Peyer's patch (tissue), 4 donors: ENCODE data around the gene PDXK. TPM values are rescaled to one million over a fixed set of nuclear protein-coding genes. Genes with fewer than 3 reads are reported as not detected.

Experiments
- DNase-seq, 3 donors: peaks; one replicate each; pipeline ENCODE4 v3.0.0-alpha.2; 2017 to 2019
- H3K27ac ChIP-seq, 4 donors: fragments of 200-600 bp; sonication (generic); one replicate each; pipeline ENCODE4 v1.5.1; 2016 to 2019
- H3K27me3 ChIP-seq, 2 donors: fragments of 200-600 bp; sonication (generic); one replicate each; pipeline ENCODE4 v1.5.1; 2019
- H3K36me3 ChIP-seq, 3 donors: fragments of 200-600 bp; sonication (generic); one replicate each; pipeline ENCODE4 v1.5.1; 2016 to 2019
- H3K4me1 ChIP-seq, 4 donors: fragments of 200-600 bp; sonication (generic); one replicate each; pipeline ENCODE4 v1.5.1; 2016 to 2019
- H3K4me3 ChIP-seq, 4 donors: fragments of 200-600 bp; sonication (generic); 1 replicate in 3 of 4; 2 replicates in 1 of 4; pipeline ENCODE4 v1.5.1; 2016 to 2019; ENCODE audit warnings: mild to moderate bottlenecking in 1 of 4
- H3K9me3 ChIP-seq, 4 donors: fragments of 200-600 bp; sonication (generic); one replicate each; pipeline ENCODE4 v1.5.1; 2016 to 2019; ENCODE audit warnings: mild to moderate bottlenecking in 1 of 4
- CTCF ChIP-seq, 6 experiments: fragments of 450-650 bp in 4 of 6; fragments of 200-600 bp in 2 of 6; sonication (generic) in 1 of 6; IDR thresholded peaks; one replicate each; pipeline ENCODE4 v1.5.1; 2017 to 2019; ENCODE audit warnings: antibody characterized with exemption in 6 of 6, mild to moderate bottlenecking in 3 of 6, moderate library complexity in 1 of 6
- POLR2A ChIP-seq, 2 donors: fragments of 450-650 bp; IDR thresholded peaks; one replicate each; pipeline ENCODE4 v1.5.1; 2017; ENCODE audit warnings: antibody characterized with exemption in 2 of 2, mild to moderate bottlenecking in 2 of 2, moderate library complexity in 2 of 2
- total RNA-seq, 4 donors: library from RNA; depleted of rRNA; stranded (reverse); fragments of >200 nt; gene quantifications; one replicate each; pipeline ENCODE4 v1.1.0, GENCODE V29; 2016

PDXK gene
- total RNA-seq, 4 donors from 2014 or later, result 83.3 to 206 (median 152) TPM

DNA sequence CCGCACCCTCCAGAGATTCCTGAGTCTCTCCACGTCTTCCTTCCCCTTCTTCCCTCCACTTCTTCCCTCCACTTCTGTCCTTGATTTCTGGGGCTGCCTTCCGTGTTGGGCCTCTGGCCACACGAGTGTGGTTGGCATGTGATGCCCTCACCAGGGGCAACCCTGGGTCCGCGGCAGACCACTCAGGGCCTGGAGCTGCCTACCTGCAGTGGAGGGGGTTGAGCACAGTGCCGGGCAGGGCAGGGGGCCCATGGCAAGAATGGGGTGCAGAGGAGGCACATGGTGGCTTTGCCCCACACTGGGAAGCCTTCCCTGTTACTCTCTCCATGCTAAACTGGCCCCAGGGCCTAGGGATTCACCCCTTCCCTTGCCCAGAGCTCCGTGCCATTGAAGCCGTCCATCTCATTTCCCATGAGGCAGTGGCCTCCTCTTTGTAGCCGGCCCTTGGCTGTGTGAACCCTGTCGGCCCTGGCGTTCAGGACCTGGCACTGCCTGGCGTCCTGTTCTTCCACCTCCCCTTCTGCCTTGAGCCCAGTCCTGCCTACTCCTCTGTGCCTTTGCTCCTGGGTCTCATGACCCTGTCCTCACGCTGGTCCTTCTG is 83.9 kb downstream of the PDXK start:
- no peaks in the 10 kb centered on the region for H3K9me3 ChIP-seq
- H3K27ac ChIP-seq, result no peak overlapping the region
- TF ChIP-seq POLR2A (IDR thresholded peaks at IDR 0.05) (no peak), CTCF (IDR thresholded peaks at IDR 0.05) (no peak)
- no peak overlapping the region for H3K4me3 ChIP-seq
- peaks cover 0 to 7% (median 2%) of the 10 kb centered on the region in 4 donors for H3K4me1 ChIP-seq
- H3K27me3 ChIP-seq, result no peaks in the 10 kb centered on the region
- peaks cover 0 to 56% (median 0%) of the 10 kb centered on the region in 3 donors for H3K36me3 ChIP-seq
- no peak for DNase-seq

GRCh38 chr21:43803558-43804300 is 84.8 kb downstream of the PDXK start:
- TF ChIP-seq CTCF (IDR thresholded peaks at IDR 0.05), result no peak
- TF ChIP-seq POLR2A (IDR thresholded peaks at IDR 0.05), result no peak
- H3K4me1 ChIP-seq, result peaks cover 0 to 7% (median 2%) of the 10 kb centered on the region in 4 donors
- no peak overlapping the region for H3K4me3 ChIP-seq
- DNase-seq, result no peak
- H3K9me3 ChIP-seq, result no peaks in the 10 kb centered on the region
- H3K27me3 ChIP-seq, result no peaks in the 10 kb centered on the region
- no peak overlapping the region for H3K27ac ChIP-seq
- H3K36me3 ChIP-seq, result peaks cover 0 to 47% (median 0%) of the 10 kb centered on the region in 3 donors

- peaks cover 0 to 7% (median 2%) of the 10 kb centered on the region in 4 donors for H3K4me1 ChIP-seq
- peaks cover 0 to 32% (median 0%) of the 10 kb centered on the region in 3 donors for H3K36me3 ChIP-seq
- TF ChIP-seq POLR2A (IDR thresholded peaks at IDR 0.05), result no peak
- TF ChIP-seq CTCF (IDR thresholded peaks at IDR 0.05), result no peak
- H3K27me3 ChIP-seq, result no peaks in the 10 kb centered on the region
- peak overlapping the region in 1 of 4 donors; percentile 68 for H3K27ac ChIP-seq
- DNase-seq, result peak in 2 of 3 donors; percentile 81 to 85
- no peak overlapping the region for H3K4me3 ChIP-seq
- H3K9me3 ChIP-seq, result no peaks in the 10 kb centered on the region
Measured at GRCh38 chr21:43805275-43805800, 86.4 kb downstream of the PDXK start.

DNA sequence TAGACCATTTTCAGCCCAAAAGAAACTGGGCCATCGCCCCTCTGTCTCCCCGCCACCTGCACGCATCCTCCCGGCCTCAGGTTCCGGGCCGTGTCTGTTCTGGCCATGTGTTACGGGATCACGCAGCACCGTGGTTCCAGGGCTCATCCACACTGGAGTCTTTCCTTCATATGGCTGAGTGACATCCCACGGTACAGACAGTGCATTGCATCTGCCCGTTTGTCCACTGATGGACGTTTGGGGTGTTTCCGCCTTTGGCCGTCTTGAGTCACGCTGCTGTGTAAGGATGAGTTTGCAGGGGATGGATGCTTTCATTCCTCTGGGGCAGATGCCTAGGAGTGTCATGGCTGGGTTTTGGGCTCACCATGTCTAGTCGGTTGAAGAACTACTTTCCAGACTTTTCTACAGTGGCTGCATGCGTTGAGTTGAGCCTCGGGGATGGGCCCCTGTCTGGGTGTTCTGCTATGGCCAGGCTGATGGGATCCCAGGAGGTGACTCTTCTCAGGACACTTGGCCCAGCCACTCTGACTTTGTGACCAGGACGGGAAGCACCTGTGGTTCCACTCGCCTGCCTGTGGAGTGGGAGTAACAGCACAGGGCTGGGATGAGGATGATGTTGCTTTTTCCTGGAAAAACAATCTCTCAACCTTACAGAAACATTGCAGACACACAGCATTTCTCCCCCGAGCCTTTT is 87.2 kb downstream of the PDXK start:
- Histone ChIP-seq H3K9me3 (no peaks in the 10 kb centered on the region), H3K27me3 (no peaks in the 10 kb centered on the region), H3K27ac (peak overlapping the region in 1 of 4 donors; percentile 31), H3K4me1 (peaks cover 0 to 11% (median 7%) of the 10 kb centered on the region in 4 donors), H3K36me3 (peaks cover 0 to 24% (median 0%) of the 10 kb centered on the region in 3 donors), H3K4me3 (no peak overlapping the region)
- no peak for DNase-seq
- TF ChIP-seq CTCF (IDR thresholded peaks at IDR 0.05), result no peak
- TF ChIP-seq POLR2A (IDR thresholded peaks at IDR 0.05), result no peak

GRCh38 chr21:43808367-43808766 is 89.4 kb downstream of the PDXK start:
- no peak for DNase-seq
- no peaks in the 10 kb centered on the region for H3K27me3 ChIP-seq
- H3K4me3 ChIP-seq, result no peak overlapping the region
- peaks cover 0 to 5% (median 0%) of the 10 kb centered on the region in 3 donors for H3K36me3 ChIP-seq
- peaks cover 0 to 21% (median 11%) of the 10 kb centered on the region in 4 donors for H3K4me1 ChIP-seq
- H3K9me3 ChIP-seq, result no peaks in the 10 kb centered on the region
- H3K27ac ChIP-seq, result no peak overlapping the region
- TF ChIP-seq CTCF (IDR thresholded peaks at IDR 0.05) (no peak), POLR2A (IDR thresholded peaks at IDR 0.05) (no peak)
